GM19035 (cell line): ENCODE data around the gene PGAM1.
"Not testable (repeated sequence)": the region's sequence is repeated elsewhere in the genome, so short reads cannot be mapped to it uniquely, and the experiment has no call there.

Experiments
- ATAC-seq: cut with Tn5 transposase; IDR thresholded peaks from one replicate; pipeline ENCODE4 v1.9.1; 2021; ENCODE audit not compliant: unreplicated experiment

Gene PGAM1

DNA sequence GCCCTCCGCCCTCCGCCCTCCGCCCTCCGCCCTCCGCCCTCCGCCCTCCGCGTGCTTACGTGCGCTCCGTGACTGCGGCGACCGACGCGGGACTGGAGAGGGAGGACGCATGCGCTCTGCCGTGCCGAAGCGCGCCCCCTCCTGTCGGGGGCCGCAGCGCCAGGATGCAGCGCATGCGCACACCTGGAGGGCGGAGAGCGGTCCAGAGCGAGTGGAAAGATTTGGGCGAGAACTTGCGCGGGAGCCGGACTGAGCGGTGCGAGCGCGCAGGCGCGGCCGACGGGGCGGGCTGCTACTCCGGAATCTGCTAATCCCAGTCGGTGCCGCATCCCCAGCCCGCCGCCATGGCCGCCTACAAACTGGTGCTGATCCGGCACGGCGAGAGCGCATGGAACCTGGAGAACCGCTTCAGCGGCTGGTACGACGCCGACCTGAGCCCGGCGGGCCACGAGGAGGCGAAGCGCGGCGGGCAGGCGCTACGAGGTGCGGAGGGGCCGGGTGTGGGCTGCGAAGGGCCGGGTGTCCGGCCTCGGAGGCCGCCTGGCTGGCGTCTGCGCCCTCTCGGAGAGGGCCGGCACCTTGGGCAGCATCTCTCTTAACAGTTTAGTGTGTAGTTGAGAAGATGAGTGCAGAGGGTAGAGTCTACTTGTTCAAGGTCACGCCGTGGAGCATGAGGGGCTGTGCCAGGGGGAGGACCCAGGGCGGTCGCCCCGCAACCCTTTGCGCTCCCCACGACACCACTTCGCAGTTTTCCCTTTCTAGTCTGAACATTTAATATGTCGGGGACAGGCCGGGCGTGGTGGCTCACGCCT is at the start of gene PGAM1:
PGAM1 (plus strand) TSS at position 228 of the 812 bp plus-strand sequence; CDS start at position 345, 117 bp downstream.
- peak; percentile 86 for ATAC-seq

DNA sequence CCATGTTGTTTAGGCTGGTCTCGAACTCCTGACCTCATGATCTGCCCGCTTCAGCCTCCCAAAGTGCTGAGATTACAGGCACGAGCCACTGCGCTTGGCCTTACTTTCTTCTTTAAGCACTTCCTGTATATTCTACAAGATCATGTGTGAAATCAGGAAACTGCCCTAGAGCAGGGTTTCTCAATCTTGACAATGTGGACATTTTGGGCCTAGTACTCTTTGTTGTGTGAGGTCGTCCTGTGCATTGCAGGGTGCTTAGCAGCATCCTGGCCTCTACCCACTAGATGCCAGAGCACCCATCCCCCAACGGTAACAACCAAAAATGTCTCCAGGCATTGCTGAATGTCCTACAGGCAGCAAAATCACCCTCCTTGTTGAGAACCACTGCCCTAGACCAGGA is 49.6 kb upstream of the PGAM1 start:
- ATAC-seq: no peak

DNA sequence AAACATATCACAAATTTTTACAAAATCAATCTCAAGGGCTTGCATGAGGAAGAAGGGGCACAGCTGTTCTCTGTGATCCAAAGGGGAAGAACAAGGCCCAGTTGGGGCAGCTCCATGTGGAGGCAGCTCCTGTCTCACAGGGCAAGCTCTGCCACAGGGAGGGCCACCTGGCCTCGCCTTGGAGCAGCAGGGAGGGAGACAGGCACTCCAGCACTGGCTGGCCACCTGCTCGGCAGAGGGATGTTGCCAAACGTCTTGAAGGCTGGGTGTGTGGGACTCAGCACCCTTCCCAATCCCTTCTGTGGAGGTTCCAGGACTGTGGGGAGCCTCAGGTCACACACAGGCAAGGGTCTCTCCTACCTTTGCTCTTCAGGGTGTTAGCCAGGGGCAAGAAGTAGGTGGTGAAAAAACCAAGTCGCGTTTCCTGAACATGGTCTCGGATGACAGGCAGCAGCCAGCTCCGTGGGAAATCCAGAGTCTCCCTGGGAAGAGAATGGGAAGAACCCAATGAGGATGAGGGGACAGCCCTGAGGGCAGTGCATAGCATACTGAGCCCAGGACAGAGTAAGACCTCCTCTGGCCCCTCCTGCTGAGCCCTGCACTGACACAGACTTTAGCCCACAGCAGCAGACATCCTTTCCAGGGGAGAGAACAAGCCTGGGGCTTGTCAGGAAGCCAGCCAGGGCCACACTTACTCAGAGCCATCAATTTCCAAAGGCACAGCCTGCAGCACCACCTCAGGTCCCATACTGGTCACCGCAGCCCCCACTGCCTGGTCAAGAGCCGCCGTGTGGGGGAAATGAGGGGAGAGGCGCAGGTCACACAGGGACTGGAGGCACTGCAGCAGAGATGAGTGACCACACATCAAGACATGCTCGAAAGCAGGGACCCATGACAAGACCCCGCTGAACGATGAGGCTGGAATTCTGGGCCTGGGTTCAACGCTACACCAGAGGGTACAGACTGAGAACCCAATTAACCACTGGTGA is 46.8 kb upstream of the PGAM1 start:
- ATAC-seq: no peak

DNA sequence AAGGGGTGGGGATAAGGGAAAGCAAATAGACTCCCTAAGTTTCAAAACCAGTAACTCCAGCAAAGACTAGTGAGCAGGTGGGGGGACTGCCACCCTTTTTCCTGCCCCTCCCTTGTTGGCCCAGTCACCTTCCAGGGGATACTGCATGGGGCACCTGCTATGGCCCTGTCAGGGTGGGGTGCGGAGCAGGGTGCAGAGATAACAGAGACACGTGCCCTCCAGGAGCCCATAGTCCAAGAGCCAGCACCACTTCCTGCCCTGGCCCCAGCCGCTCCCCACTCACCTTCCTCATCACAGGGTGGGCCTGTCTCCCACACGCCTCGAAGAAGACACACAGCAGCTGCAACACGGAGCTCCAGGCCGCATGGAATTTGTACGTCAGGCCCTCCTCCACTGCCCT is 45.5 kb upstream of the PGAM1 start:
- no peak for ATAC-seq

DNA sequence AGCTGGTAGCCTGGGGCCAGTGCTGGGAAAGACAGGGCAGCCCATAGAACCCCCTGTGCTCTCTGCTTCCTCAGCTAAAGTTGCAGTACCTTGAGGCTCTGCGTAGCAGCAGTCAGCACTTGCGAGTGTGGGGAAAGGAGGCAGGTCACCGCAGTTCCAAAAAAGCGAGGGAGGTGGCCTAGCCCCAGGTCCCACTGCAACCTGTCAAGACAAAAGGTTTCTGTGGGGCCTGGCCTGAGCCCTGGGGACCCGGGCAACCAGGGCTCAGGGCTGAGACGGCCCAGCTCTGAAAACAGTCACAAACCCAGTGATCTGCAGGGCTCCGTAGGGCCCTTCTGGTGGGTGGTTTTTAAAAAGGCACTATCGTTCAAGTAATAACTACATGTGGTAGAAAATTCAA is 44.4 kb upstream of the PGAM1 start:
- ATAC-seq: no peak

DNA sequence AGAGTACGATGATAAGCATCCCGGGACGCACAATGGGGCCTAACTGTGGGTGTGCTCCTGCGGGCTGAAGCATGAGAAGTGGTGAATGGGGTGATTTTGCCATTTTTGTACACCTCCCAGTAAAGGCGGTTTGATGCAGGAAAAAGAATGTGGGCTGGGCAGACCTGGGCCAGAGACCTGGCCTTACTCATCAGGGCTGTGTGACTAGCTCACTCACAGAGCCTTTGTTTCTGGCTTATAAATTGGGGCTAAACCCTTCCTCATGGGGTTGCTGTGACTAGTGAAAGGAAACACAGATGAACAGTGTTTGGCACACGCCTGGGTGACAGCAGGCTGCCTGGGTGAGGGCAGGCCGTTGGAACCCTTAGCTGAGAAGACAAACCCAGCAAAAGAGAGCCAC is 42.8 kb upstream of the PGAM1 start:
- no peak for ATAC-seq

DNA sequence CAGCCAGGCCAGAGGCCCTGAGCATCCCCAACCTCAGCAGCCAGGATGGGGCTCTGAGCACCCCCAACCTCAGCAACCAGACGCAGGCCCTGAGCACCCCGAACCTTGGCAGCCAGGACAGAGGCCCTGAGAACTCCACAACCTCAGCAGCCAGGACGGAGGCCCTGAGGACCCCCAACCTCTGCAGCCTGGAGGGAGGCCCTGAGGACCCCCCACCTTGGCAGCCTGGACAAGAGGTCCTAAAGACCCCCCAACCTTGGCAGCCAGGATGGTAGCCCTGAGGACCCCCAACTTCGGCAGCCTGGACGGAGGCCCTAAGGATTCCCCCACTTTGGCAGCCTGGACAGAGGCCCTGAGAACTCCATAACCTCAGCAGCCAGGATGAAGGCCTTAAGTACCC is 41.8 kb upstream of the PGAM1 start:
- ATAC-seq: no peak

DNA sequence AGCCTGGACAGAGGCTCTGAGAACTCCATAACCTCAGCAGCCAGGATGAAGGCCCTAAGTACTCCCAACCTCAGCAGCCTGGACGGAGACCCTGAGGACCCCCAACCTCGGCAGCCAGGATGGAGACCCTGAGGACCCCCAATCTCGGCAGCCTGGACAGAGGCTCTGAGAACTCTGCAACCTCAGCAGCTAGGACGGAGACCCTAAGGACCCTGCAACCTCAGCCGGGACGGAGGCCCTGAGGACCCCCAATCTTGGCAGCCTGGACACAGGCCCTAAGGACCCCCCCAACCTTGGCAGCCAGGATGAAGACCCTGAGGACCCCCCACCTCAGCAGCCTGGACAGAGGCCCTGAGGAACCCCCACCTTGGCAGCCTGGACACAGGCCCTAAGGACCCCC is 41.4 kb upstream of the PGAM1 start:
- no peak for ATAC-seq

DNA sequence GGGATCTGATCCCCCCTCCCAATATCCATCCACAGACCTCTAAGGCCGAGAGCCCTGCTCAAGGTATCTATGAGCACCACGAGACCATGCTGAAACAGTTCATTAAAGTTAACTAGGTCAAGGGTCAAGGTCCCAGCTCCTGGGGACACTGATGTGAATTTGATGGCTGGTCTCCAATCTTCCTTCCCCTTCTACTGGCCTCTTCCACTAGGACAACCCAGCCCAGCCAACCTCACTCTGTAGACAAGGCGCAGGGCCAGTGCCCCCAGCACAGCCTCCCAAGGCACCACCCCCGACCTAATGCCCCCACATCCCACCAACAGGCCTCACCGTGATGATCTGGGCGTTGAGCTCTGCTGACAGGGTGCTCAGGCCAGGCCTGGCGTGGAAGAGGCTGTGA is 40.4 kb upstream of the PGAM1 start:
- no peak for ATAC-seq

DNA sequence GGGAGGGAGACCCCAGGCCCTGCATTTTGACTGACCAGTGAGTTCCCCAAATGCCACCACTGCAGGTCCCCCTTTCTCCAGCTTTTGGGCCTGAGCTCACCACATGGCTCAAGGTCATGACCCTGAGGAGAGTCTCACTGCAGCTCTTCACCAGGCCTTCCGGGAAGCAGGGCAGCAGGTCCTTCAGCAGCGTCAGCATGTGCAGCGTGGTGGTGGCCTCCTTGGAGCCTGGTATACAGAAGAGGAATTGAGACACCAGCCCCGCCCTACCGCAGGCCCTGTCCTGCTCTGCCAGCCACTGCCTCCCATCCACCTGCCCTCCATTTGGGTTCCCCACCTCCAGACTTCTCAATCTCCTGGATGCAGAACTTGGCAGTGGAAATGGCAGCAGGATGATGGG is 37.8 kb upstream of the PGAM1 start:
- no peak for ATAC-seq

DNA sequence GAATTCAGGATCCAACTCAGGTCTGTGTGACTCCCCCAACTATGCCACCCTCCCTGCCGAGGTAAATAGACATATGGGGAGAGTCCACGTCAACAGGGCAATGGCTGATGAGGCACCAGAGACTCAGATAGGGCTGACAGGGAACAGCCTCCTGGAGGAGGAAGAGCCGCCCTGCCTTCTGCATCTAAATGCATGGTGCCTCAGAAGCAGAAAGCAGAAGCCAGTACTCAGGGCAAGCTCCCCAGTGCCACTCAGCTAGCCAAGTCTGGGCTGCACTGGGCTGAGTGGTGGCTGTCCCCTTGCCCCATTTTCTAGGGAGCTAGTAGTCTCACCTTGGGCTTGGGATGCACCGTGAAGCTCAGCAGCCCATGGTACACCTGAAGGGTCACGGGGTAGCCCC is 35.9 kb upstream of the PGAM1 start:
- no peak for ATAC-seq

DNA sequence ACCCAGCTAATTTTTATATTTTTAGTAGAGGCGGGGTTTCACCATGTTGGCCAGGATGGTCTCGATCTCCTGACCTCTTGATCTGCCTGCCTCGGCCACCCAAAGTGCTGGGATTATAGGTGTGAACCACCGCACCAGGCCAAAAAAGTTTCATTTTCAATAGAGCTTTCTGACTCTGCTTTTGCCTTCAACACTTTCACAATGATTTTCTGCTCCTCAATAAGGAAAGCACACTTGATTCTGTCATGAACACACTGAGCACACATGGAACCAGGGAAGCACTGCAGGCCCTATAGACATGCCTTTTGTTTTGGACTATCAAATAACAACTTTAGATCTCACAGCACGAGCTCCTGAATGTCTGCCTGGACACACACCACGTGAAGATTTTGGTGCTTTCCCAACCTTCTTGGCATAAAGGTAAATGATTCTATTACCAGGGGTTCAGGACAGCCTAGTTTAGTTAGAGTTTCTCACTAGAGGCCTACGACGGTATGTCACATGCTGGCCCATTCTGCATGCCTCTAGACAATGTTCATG is 32.9 kb upstream of the PGAM1 start:
- ATAC-seq: no peak

DNA sequence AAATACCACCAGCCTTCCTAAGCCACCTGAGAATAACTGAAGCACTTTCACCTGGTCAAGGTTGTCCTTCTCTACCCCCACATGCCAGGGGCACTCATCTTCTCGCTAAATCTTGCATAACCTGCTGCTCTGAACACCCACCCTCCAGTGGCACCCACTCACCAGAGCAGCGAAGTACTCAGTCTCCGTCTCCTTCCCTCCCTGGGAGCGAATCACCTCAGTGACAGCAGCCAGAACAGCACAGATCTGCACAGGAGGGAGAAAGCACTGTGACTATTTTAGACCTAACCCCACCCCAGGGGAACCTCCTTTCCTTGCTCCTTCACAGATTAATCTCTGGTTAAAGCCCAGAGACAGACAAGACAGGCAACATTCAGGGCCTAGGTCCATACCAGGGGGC is 29.9 kb upstream of the PGAM1 start:
- ATAC-seq: no peak

DNA sequence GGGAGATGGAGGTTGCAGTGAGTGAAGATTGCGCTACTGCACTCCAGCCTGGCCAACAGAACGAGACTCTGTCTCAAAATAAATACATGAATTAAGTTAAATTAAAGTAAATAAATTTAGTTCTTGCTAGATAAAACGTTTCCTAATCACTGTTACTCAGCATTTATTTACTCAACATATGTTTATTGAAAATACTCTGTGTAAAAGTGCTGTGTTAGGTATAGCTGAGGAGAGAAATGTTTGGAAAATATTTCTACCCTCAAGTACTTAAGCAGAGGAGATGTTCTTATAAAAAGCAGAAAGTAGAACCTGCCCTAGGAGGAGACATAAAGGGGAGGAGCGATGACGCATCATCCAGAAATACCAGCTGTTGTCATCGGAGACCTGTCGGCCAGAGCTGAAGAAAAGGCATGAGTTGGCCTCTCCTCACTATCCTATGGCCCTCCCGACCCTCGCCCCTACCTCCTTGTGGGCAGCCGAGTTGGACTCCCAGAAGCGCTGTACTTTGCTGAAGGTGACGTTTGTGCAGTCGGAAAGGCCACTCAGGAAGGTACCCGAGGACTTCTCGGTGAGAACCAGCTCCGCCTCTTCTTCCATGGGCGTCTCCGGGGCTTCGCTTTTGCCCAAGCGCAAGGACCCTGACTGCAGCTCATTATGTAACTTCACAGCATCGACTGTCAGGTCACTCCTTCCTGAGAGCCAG is 26.0 kb upstream of the PGAM1 start:
- ATAC-seq: peak; percentile 52

DNA sequence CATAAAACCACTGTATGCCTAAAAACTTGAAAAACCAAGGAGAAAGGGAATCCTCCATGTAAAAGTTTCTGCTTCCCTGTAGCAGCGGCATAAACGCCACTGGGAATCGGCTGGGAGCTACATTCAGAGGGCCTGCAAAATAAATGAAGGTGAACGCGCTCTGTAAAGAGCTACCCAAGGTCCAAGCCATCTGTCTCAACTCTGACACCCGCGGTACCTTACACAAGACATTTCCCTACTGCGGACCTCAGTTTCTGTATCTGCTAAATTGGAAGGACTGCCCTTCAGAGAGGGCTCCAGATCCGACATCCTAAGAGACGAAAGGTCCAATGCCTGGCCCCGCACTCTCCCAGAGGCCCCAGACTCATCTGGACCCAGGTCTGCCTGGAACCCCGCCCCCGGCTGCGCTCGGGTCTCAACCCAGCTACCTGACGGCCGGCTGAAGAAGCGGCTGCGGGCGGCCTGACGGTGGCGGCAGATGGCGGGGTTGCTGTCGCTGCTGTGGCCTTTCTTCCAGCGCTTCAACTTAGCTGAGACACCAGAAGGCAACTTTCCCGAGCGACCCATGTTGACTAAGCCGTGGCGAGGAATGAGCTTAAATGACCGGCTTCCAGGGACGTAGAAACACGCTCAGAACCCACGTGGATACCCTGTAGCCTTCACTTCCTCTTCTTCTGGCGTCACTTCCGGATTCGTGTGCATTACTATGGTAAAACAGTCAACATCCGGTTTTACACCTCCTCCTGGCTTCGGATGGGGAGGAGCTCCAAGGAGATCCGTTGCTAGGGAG is 25.1 kb upstream of the PGAM1 start, which contains the start of gene RRP12:
RRP12 (minus strand) TSS at position 676 of the 790 bp plus-strand sequence; CDS start at position 567, 109 bp downstream.
- peak; percentile 96 for ATAC-seq

DNA sequence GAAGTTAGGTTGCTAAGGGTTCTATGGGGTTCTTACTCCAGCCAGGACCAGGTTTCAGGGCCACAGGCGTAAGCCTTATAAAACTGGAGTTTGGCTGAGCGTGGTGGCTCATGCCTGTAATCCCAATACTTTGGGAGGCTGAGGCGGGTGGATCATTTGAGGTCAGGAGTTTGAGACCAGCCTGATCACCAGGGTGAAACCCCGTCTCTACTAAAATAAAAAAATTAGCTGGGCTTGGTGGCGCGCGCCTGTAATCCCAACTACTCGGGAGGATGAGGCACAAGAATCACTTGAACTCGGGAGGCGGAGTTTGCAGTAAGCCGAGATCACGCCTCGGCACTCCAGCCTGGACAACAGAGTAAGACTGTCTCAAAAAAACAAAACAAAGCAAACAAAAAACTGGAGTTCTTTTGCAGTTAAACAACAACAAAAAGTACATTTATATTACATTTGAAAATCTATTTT is 24.5 kb upstream of the PGAM1 start:
- ATAC-seq: no peak

DNA sequence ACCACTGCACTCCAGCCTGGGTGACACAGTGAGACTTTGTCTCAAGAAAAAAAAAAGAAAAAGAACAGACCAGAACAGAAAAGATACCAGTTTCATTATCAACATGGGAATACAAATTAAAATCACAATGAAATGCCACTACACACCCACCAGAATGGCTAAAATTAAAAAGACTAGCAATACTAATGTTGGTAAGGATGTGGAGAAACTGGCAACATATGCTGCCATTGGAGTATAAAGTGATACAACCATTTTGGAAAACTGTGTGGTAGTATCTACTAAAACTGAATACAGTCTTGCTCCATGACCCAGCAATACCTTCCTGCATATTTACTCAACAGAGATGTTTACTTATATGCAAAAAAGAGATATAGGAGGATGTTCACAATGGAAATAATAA is 21.9 kb upstream of the PGAM1 start:
- ATAC-seq: no peak

DNA sequence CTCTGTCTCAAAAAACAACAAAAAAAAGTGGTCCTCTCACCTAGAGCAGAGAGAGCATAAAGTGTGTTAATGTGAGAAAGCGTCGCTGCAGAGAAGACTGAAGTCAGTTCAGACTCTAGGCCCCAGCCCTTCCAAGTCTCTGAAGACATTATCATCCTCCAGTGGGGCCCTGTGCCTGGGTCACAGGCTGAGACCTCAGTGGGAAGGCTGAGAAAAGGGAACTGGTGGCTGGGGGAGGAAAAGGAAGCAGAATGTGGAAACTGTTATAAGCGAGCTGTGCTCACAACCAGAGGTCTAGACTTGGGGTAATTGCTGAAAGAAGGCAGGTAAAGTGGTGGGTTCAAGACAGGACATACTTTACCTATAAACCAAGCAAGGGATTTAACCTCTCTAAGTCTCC is 19.9 kb upstream of the PGAM1 start:
- no peak for ATAC-seq

DNA sequence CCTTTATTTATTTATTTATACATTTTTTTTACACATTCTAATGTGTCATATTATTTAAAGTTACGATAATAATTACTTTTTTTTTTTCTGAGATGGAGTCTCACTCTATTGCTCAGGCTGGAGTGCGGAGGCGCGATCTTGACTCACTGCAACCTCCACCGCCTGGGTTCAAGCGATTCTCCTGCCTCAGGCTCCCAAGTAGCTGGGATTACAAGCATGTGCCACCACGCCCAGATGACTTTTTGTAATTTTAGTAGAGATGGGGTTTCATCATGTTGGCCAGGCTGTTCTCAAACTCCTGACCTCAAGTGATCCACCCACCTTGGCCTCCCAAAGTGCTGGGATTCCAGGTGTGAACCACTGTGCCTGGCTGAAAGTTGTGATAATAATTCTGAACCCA is 19.5 kb upstream of the PGAM1 start:
- not testable (repeated sequence) for ATAC-seq
